Glutamatergic neuron (in vitro differentiated cells): ENCODE results near the gene NYAP1. TPM values are rescaled to one million over a fixed set of nuclear protein-coding genes. Genes with fewer than 3 reads are reported as not detected.
"Not testable (repeated sequence)": the region's sequence is repeated elsewhere in the genome, so short reads cannot be mapped to it uniquely, and the experiment has no call there.

ENCODE experiments used
- DNase-seq: peaks from one replicate; pipeline ENCODE4 v3.0.0; 2022
- H3K27ac Mint-ChIP-seq: one replicate; pipeline ENCODE4 v1.8.0; 2020; ENCODE audit warnings: mild to moderate bottlenecking, mixed read lengths, inconsistent platforms; ENCODE audit not compliant: unreplicated experiment
- H3K27me3 Mint-ChIP-seq: one replicate; pipeline ENCODE4 v1.8.0; 2020; ENCODE audit warnings: mild to moderate bottlenecking, moderate library complexity, mixed read lengths, inconsistent platforms; ENCODE audit not compliant: unreplicated experiment
- H3K36me3 Mint-ChIP-seq: one replicate; pipeline ENCODE4 v1.8.0; 2020; ENCODE audit warnings: mild to moderate bottlenecking, mixed read lengths, inconsistent platforms; ENCODE audit not compliant: unreplicated experiment
- H3K4me1 Mint-ChIP-seq: one replicate; pipeline ENCODE4 v1.8.0; 2020; ENCODE audit warnings: mild to moderate bottlenecking, low read depth, mixed read lengths, inconsistent platforms; ENCODE audit not compliant: unreplicated experiment
- H3K4me3 Mint-ChIP-seq: one replicate; pipeline ENCODE4 v1.8.0; 2020; ENCODE audit warnings: mild to moderate bottlenecking, mixed read lengths, inconsistent platforms; ENCODE audit not compliant: unreplicated experiment
- H3K9me3 Mint-ChIP-seq: one replicate; pipeline ENCODE4 v1.8.0; 2020; ENCODE audit warnings: mild to moderate bottlenecking, moderate library complexity, mixed read lengths, inconsistent platforms; ENCODE audit not compliant: unreplicated experiment
- total RNA-seq: library from RNA; stranded (reverse); fragmentation: NEBNext Ultra II Directional; extraction: Animal tissue kit (Norgen Biotek cat#: 25700); gene quantifications from one replicate; pipeline ENCODE4 v1.2.1, GENCODE V29; 2021; ENCODE audit not compliant: unreplicated experiment
- TF ChIP-seq, protein P1 (sequence below): fragments of 200-600 bp; sonication (generic); IDR thresholded peaks from one replicate; pipeline ENCODE4 v1.5.0; 2021; ENCODE audit not compliant: partially characterized antibody, unreplicated experiment

Gene NYAP1
- total RNA-seq, 1 donor from 2014 or later, result 36.6 TPM

DNA sequence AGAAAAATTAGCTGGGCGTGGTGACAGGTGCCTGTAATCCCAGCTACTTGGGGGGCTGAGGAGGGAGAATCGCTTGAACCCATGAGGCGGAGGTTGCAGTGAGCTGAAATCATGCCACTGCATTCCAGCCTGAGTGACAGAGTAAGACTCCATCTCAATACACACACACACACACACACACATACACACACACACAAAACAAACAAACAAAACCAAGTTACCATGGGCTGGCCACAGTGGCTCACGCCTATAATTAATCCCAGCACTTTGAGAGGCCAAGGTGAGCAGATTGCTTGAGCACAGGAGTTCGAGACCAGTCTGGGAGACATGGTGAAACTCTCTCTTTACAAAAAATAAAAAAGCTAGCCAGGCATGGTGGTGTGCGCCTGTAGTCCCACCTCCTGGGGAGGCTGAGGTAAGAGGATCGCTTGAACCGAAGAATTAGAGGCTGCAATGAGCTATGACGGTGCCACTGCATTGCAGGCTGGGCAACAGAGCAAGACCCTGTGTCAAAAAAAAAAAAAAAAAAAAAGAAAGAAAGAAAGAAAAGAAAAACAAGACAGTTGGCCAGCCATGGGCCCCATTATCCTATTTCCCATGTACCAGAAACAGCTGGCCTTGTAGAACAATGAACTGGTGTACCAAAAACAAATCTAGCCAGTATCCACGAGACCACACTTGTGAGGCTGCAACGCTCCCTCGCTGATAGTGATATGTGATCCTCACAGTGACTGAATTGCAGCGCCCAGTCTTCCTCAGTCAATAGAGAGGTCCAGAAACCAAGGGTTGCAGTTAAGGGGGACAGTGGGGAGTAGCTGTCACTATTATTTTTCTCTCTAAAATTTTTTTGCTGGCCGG, 48.7 kb downstream of the NYAP1 start:
- TF ChIP-seq, protein P1, sequence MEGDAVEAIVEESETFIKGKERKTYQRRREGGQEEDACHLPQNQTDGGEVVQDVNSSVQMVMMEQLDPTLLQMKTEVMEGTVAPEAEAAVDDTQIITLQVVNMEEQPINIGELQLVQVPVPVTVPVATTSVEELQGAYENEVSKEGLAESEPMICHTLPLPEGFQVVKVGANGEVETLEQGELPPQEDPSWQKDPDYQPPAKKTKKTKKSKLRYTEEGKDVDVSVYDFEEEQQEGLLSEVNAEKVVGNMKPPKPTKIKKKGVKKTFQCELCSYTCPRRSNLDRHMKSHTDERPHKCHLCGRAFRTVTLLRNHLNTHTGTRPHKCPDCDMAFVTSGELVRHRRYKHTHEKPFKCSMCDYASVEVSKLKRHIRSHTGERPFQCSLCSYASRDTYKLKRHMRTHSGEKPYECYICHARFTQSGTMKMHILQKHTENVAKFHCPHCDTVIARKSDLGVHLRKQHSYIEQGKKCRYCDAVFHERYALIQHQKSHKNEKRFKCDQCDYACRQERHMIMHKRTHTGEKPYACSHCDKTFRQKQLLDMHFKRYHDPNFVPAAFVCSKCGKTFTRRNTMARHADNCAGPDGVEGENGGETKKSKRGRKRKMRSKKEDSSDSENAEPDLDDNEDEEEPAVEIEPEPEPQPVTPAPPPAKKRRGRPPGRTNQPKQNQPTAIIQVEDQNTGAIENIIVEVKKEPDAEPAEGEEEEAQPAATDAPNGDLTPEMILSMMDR, result no peak
- Mint-ChIP-seq H3K9me3 (peaks cover 2% of the 10 kb centered on the region), H3K27me3 (peaks cover 5% of the 10 kb centered on the region), H3K27ac (no peak overlapping the region), H3K4me3 (no peak overlapping the region), H3K36me3 (no peaks in the 10 kb centered on the region), H3K4me1 (no peaks in the 10 kb centered on the region)
- no peak for DNase-seq

GRCh38 chr7:100535982-100536381, 52.3 kb downstream of the NYAP1 start:
- H3K9me3 Mint-ChIP-seq, H3K4me1 Mint-ChIP-seq, H3K36me3 Mint-ChIP-seq, DNase-seq, H3K27me3 Mint-ChIP-seq, H3K27ac Mint-ChIP-seq, H3K4me3 Mint-ChIP-seq: not testable (repeated sequence)

- H3K36me3 Mint-ChIP-seq, H3K4me1 Mint-ChIP-seq: not testable (repeated sequence)
Measured at GRCh38 chr7:100536695-100537094, 53.0 kb downstream of the NYAP1 start.

GRCh38 chr7:100538348-100538653, 54.6 kb downstream of the NYAP1 start:
- TF ChIP-seq, protein P1, result no peak
- no peak overlapping the region for H3K27ac Mint-ChIP-seq
- peaks cover 4% of the 10 kb centered on the region for H3K27me3 Mint-ChIP-seq
- no peaks in the 10 kb centered on the region for H3K36me3 Mint-ChIP-seq
- no peak for DNase-seq
- no peaks in the 10 kb centered on the region for H3K4me1 Mint-ChIP-seq
- H3K4me3 Mint-ChIP-seq, result peak overlapping the region; percentile 85
- peaks cover 2% of the 10 kb centered on the region for H3K9me3 Mint-ChIP-seq

More at GRCh38 chr7:100536695-100537094, 53.0 kb downstream of the NYAP1 start:
- H3K4me3 Mint-ChIP-seq, H3K9me3 Mint-ChIP-seq, H3K27me3 Mint-ChIP-seq, H3K27ac Mint-ChIP-seq, DNase-seq: not testable (repeated sequence)

DNA sequence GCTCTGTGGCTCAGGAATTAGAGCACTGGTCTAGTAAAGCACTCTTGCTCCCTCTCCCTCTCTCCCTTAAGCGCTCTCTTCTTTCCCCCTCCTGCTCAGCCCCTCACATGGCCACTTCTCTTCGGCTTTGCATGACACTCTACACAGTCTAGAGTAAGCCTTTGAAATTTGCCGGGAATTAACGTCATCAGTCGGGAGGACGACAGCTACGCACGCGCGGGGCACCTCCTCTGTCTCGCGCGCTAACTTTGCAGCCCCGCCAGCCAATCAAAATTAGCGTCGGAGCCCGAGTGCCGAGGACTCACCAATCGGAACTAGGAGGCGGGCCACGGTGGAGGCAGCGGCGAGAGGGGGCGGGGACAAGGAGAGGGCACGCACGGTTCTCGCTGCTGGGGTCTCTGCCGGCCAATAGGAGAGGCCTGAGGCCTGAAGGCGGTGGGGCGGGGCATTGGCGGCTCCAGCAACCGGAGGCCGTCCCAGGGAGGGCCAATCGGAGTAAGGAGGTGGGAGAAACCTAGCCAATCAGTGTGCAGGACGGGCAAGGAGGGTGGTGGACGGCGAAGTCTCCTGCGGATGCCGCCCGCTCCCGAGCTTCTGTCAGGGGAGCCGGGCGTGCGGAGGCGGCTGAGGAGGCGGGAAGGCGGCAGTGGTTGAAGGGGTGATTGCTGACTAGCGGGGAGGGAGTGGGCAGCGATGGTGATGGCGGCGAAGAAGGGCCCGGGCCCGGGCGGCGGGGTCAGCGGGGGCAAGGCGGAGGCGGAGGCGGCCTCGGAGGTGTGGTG, 55.1 kb downstream of the NYAP1 start, which contains the start of gene AGFG2:
Gene AGFG2 (plus strand): TSS at position 550 of the 782 bp plus-strand sequence. CDS start 144 bp downstream, at position 694.
- Mint-ChIP-seq H3K4me3 (peak within 1 kb of the TSS; percentile 87), H3K9me3 (peaks cover 2% of the 10 kb centered on the region), H3K36me3 (no peaks in the 10 kb centered on the region), H3K4me1 (no peaks in the 10 kb centered on the region), H3K27me3 (peaks cover 3% of the 10 kb centered on the region), H3K27ac (no peak within 1 kb of the TSS)
- DNase-seq, result peak; percentile 100
- TF ChIP-seq, protein P1, result no peak
